HG03460 (cell line): ENCODE data around the gene TBC1D21.

Source experiments
- ATAC-seq: cut with Tn5 transposase; IDR thresholded peaks from one replicate; pipeline ENCODE4 v1.9.1; 2021; ENCODE audit not compliant: unreplicated experiment

The TBC1D21 gene

GRCh38 chr15:73907035-73907408 is 33.7 kb downstream of the TBC1D21 start:
- ATAC-seq, result no peak

- peak; percentile 64 for ATAC-seq
These were observed 34.9 kb downstream of the TBC1D21 start for GRCh38 chr15:73908030-73908821.

- ATAC-seq, result no peak
These were observed 35.4 kb downstream of the TBC1D21 start for GRCh38 chr15:73908822-73909122.

DNA sequence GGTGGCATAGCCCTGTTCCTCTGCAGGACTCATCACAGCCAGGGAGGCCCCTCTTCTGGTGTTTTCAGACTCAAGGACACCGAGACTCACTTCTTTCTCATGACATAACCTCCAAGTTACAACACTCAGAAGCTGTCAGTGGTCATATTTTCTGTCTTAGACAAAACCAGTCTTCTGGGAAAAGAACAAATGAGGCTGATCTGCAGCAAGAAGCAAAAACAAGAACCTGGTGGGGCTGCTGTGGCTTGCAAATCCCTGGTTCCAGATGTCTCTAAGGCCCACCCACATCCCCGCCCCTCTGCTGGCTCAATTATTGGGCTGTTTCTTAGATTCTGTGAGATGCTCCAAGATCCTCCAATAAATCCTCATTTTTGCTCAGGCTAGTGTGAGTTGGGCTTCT is 36.3 kb downstream of the TBC1D21 start:
- ATAC-seq, result no peak

DNA sequence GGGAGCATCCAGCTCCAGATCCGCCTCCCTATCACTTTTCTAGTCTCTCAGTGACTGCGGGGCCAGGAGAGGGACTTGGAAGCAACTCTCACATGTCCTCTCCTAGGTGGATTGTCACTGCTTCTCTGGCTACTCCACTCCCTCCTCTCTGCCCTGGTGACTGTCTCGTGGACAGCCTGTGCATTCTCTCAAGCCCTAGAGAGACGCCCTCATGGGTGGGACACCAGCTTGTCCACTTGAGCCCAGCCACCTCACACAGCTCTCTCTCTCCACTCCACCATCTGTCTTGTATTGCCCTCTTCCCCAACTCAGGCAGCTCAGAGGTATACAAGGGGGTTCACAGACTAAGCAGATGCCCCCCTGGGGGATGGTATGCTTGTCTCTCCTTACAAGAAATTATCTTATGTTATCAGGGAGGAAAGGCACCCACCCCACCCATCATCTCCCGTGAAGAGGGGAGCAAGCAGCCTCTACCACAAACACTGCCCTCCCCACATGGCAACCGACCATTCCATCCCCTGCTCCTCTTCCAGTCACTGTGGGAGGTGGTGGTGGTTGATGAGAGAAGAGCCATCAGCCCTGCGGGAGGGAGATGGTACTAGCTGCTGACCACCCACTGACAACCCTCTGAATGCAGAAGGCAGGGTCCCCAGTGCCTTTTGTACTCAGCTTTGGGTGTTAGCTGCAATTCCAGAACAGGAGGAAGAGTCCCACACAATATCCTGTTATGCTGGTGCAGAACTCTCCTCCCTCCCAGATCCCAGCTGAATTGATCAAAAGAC is 37.3 kb downstream of the TBC1D21 start:
- ATAC-seq, result no peak

DNA sequence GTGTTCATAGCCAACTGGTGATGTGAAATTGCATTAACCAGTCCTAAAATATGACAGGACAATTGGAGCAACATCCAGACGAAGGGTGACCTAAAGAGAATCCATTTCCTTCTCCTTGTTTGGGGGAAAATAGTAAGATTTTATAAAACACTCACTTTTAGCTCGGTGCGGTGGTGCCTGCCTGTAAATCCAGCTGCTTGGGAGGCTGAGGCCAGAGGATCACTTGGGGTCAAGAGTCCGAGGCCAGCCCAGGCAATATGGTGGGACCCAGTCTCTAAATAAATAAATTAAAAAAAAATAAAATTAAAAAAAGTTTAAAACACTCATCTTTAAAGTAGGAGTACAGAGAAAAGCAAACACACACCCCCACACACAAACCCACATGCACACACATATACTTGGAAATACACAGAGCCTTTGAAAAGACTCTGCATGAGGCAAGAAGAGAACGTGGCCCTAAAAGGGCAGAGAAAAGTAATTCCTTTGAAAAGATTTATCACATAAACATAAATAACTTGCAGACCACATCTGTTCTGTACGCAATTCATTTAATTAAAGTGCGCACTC is 38.7 kb downstream of the TBC1D21 start:
- no peak for ATAC-seq

GRCh38 chr15:73914145-73914544 is 40.8 kb downstream of the TBC1D21 start:
- ATAC-seq, result no peak

DNA sequence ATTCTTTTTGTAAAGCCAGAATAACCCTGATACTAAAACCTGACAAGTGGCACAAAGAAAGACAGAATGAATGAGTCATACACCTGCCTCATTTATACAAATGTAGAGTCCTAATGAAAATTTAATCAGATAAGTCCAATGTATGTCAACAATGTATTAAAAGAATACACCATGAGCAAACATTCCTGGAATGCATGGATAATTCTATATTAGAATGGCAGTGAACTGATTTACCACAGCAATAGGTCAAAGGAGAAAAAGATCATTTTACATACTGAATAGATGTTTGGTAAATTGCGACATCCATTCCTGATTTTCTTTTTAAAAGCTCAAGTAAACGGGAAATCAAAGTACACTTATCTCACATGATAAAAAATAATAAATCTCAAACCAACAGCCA is 41.7 kb downstream of the TBC1D21 start:
- ATAC-seq, result no peak

- no peak for ATAC-seq
These were observed 45.4 kb downstream of the TBC1D21 start for GRCh38 chr15:73918784-73919183.

GRCh38 chr15:73919706-73920105 is 46.3 kb downstream of the TBC1D21 start:
- no peak for ATAC-seq

- ATAC-seq, result no peak
These were observed 48.0 kb downstream of the TBC1D21 start for GRCh38 chr15:73921254-73921925.

DNA sequence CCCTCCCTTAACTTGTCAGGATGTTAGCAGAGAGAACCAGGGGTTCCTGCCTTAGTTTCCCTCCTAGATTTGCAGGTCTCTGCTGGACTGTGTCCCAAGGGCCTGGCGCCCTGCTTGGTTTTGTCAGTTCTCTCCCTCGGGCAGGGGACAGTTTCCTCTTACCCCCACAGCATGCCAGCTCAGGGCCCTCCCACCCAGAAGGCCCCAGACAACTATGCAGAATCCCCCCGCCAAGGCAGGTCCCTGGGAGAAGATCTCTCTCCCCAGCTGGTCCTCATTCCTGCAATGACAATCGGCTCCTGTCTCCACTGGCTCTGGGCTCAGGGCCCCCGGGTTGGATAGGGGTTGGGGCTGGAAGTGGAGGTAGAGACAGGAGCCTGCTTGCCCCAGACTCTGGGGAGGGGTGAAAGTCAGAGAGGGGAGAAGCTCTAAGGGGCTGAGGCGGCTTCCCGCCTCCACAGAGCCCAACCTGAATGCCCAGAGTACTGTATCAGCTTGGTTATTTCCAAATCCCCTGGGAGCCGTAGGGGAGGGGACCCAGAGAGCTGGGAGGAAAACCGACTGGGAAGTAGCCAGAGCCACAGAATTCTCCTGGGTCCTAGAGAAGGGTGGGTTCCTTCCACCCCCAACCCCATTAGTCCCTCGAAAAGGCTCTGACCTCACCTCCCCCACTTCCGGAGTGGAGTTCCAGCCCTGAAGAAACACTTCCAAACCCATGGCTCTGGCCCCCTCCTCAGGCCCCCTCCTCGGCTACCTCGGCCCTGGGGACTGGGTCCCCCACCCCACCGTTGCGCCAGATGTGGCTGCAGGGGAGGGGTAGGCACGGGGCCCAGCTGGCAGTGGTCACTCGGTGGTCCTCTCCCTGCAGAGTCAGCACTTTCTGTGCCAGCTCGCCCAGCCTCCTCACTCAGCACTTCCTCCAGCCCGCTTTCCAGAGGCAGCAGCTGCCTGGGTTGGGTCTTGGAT is 49.1 kb downstream of the TBC1D21 start:
- ATAC-seq, result no peak

- no peak for ATAC-seq
These were observed 49.8 kb downstream of the TBC1D21 start for GRCh38 chr15:73923156-73923487.

DNA sequence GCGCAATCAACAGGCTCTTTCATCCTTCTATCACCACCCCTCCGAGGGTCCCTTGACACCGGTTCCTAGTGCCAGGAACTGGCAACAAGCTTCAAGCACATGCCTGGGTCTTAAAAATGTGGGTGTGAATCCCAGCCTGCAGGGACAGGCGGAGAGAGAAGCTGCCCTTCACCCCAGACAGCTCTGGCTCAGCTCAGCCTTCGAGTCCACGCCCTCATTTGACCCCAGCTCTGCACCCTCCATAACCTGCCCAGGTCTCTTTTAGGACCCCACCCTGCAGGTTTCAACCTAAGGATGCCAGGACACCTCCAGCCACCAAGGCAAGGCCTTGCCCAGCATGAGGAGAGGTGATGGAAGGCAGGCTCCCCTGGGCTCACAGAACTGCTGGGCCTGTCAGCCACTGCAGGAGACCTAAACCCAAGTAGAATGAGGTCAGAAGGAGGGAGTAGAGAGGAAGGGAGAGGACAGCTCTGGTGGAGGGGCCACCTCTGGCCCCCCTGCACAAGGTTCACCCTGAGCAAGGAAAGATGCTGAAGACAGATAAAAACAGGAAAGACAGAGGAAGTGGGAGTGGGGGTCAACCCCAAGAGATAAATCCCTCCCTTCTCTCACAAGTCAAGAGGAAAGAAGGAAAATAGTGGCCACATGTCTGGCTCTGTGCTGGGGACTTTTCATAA is 50.3 kb downstream of the TBC1D21 start:
- no peak for ATAC-seq

GRCh38 chr15:73924171-73924921 is 51.0 kb downstream of the TBC1D21 start:
- no peak for ATAC-seq

DNA sequence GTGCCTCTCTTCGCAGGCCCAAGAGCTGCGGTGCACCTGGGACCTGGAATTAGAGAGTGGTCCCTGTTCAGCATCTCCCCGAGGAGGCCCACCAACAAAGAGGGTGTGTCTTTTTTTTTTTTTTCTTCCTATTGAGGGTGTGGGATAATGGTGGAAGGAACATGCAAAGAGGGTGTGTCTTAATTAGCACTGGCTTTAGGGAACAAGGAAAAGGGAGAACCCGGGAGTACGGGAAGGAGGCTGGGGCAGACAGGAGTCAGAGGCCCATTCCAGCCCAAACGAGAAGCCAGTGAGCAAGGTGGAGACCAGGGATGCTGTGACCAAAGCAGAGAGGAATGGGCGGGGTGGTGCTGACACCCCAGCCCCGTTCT is 52.5 kb downstream of the TBC1D21 start:
- ATAC-seq, result no peak

DNA sequence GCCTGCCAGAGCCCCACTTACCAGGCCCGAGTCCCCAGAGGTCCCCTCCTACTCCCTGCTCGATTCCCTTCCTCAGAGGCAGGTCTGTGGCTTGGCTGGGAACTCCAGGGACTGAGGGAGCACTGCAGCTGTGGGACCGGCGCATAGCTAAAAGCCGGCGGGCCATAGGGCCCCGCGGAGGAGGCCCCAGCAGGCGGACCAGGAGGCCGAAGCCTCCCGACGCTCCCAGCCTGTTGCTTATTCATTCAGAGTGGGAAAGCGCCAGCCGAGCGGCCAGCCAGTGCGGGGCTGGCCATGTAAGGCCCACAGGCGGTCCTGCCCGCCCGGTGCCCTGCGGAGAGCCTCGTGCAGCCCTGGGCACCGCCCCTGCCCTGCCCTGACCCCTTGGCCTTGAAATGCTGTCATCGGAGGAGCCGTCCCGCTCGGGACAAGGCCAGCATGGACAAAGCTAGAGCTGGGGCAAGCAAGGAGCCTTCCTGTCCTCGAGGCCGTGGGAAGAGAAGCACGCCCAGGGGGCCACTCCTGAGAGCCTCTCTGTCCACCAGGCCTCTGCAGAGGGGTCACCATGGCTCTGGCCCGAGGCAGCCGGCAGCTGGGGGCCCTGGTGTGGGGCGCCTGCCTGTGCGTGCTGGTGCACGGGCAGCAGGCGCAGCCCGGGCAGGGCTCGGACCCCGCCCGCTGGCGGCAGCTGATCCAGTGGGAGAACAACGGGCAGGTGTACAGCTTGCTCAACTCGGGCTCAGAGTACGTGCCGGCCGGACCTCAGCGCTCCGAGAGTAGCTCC is 53.0 kb downstream of the TBC1D21 start, which contains the start of gene LOXL1:
LOXL1 (plus strand) TSS at position 244 of the 784 bp plus-strand sequence; CDS start at position 566, 322 bp downstream.
- no peak for ATAC-seq

GRCh38 chr15:73927003-73927475 is 53.7 kb downstream of the TBC1D21 start:
- no peak for ATAC-seq
